PFSK-1 (cell line): ENCODE data around the gene DNAJC5G.

Experiments
- FOXP2 ChIP-seq: optimal IDR thresholded peaks from 2 replicates; pipeline ENCODE3; 2011; ENCODE audit warnings: borderline replicate concordance, control low read depth, inconsistent platforms; ENCODE audit not compliant: insufficient read depth; ENCODE audit errors: extremely low read length, extremely low read depth
- POLR2AphosphoS5 ChIP-seq: IDR thresholded peaks from 2 replicates; pipeline ENCODE4 v1.6.1; 2012; ENCODE audit warnings: low read depth, mild to moderate bottlenecking, control low read depth, low read length, moderate library complexity
- REST ChIP-seq, 2 experiments: IDR thresholded peaks; 2 replicates each; pipeline versions ENCODE4 v1.6.1 to v1.8.0; 2011 to 2012; ENCODE audit warnings: low read depth in 2 of 2, low read length in 2 of 2, control low read depth in 1 of 2, inconsistent platforms in 1 of 2, mild to moderate bottlenecking in 1 of 2, moderate library complexity in 1 of 2; ENCODE audit not compliant: insufficient read depth in 1 of 2
- SIN3A ChIP-seq: IDR thresholded peaks from 2 replicates; pipeline ENCODE4 v1.6.1; 2012; ENCODE audit warnings: mild to moderate bottlenecking, low read length, moderate library complexity, borderline replicate concordance; ENCODE audit not compliant: insufficient read depth
- TAF1 ChIP-seq: IDR thresholded peaks from 2 replicates; pipeline ENCODE4 v1.6.1; 2012; ENCODE audit warnings: low read length, control low read depth, borderline replicate concordance; ENCODE audit not compliant: insufficient read depth

DNAJC5G gene

GRCh38 chr2:27298391-27299080, 23.3 kb downstream of the DNAJC5G start:
- no peak for TF ChIP-seq POLR2AphosphoS5
- TF ChIP-seq TAF1: no peak
- TF ChIP-seq SIN3A: no peak
- TF ChIP-seq REST (IDR thresholded peaks at IDR 0.05; ENCODE audit: insufficient read depth in 1 of 2, low read depth in 2 of 2, low read length in 2 of 2): no peak
- no peak for TF ChIP-seq FOXP2

- no peak for TF ChIP-seq SIN3A
- no peak for TF ChIP-seq POLR2AphosphoS5
- TF ChIP-seq TAF1: no peak
- no peak for TF ChIP-seq REST (IDR thresholded peaks at IDR 0.05; ENCODE audit: insufficient read depth in 1 of 2, low read depth in 2 of 2, low read length in 2 of 2)
- no peak for TF ChIP-seq FOXP2
These were observed 28.1 kb downstream of the DNAJC5G start for GRCh38 chr2:27303093-27304025.

GRCh38 chr2:27304488-27305240, 29.4 kb downstream of the DNAJC5G start:
- TF ChIP-seq TAF1: no peak
- no peak for TF ChIP-seq REST (IDR thresholded peaks at IDR 0.05; ENCODE audit: insufficient read depth in 1 of 2, low read depth in 2 of 2, low read length in 2 of 2)
- no peak for TF ChIP-seq SIN3A
- no peak for TF ChIP-seq FOXP2
- no peak for TF ChIP-seq POLR2AphosphoS5

- TF ChIP-seq SIN3A: no peak
- no peak for TF ChIP-seq TAF1
- no peak for TF ChIP-seq POLR2AphosphoS5
These were observed 30.3 kb downstream of the DNAJC5G start for GRCh38 chr2:27305516-27305915.

- TF ChIP-seq REST (IDR thresholded peaks at IDR 0.05; ENCODE audit: insufficient read depth in 1 of 2, low read depth in 2 of 2, low read length in 2 of 2): no peak
- no peak for TF ChIP-seq FOXP2
- TF ChIP-seq TAF1: no peak
- no peak for TF ChIP-seq POLR2AphosphoS5
- no peak for TF ChIP-seq SIN3A
These were observed 30.9 kb downstream of the DNAJC5G start for GRCh38 chr2:27306136-27306535.
